Dermis blood vessel endothelial cell (primary cell): ENCODE measurements around the gene CARNS1. TPM values are rescaled to one million over a fixed set of nuclear protein-coding genes. Genes with fewer than 3 reads are reported as not detected.
A peak's percentile ranks its signal among the peaks of the same experiment; 100 is the strongest.

Source experiments
- DNase-seq: peaks from one replicate; pipeline ENCODE4 v3.0.0; 2010
- total RNA-seq: library from RNA; depleted of rRNA; stranded (reverse); fragments of >200 nt; gene quantifications from 2 replicates; pipeline ENCODE4 v1.2.3, GENCODE V29; 2014

CARNS1 gene
- total RNA-seq, 1 donor from 2014 or later: 0.17 TPM

GRCh38 chr11:67375320-67376055 lies 40.0 kb upstream of the CARNS1 start:
- no peak for DNase-seq

GRCh38 chr11:67376063-67376820 lies 39.2 kb upstream of the CARNS1 start:
- DNase-seq: no peak

DNA sequence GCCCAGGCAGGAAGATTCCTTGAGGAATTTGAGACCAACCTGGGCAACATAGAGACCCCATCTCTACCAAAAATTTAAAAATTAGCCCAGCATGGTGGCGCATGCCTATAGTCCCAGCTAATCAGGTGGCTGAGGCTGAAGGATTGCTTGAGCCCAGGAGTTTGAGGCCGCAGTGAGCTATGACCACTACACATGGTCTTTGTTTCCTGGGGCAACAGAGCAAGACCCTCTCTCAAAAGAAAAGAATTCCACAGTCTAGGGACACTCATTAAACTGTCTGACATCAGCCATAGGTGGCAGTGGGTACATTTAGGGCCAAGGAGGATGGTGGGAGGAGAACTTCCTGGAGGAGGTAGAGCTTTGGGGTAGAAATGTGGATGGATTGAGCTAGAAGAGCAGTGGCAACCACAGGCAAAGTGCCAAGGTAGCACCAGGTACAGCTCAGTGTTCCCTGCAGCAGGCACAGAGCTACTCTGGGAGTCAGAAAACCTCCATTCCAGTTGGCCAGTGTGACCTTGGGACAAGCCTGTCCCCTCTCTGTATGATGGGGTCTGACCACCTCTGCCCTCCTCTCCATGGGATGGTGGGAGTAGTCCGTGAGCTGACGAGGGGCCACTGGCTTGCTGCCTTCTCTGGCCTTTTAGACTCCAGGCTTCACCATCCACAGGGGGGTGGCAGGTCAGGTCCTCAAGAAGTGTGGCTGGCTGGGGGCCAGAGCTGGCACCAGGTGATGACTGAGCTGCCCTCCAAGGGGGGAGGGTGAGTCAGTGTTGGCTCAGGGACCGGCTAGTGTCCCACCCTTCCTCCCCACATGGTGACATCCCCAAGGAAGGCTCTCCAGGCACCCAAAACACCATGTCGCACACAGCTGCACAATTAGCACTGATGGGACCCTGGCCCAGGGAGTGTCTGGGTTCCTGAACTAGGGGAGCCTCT lies 38.3 kb upstream of the CARNS1 start:
- DNase-seq: no peak

GRCh38 chr11:67378544-67378943 lies 36.9 kb upstream of the CARNS1 start:
- no peak for DNase-seq

GRCh38 chr11:67379061-67380058 lies 36.1 kb upstream of the CARNS1 start:
- DNase-seq: no peak

GRCh38 chr11:67381244-67381972 lies 34.1 kb upstream of the CARNS1 start:
- no peak for DNase-seq

GRCh38 chr11:67382276-67383136 lies 33.0 kb upstream of the CARNS1 start:
- peak; percentile 88 for DNase-seq

- DNase-seq: peak; percentile 61
Measured at GRCh38 chr11:67384851-67385366, 30.6 kb upstream of the CARNS1 start.

DNA sequence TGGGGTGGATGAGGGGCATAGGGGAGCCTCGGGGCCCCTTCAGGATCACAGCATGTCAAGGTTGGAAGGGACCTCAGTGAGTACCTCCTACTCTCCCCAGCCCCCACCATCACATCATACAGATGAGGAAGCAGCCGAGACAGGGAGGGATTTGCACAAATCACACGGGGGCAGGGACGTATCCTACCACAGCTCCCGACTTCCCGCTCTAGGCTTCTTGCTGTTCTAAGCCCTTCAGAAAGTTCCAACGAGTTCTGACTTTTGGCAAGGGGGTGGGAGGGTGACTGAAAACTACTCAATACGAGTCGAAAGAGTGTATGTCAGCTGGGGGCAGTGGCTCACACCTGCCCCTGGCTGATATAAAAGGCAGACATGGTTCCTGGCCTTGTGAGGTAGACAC lies 28.4 kb upstream of the CARNS1 start:
- DNase-seq: no peak

DNA sequence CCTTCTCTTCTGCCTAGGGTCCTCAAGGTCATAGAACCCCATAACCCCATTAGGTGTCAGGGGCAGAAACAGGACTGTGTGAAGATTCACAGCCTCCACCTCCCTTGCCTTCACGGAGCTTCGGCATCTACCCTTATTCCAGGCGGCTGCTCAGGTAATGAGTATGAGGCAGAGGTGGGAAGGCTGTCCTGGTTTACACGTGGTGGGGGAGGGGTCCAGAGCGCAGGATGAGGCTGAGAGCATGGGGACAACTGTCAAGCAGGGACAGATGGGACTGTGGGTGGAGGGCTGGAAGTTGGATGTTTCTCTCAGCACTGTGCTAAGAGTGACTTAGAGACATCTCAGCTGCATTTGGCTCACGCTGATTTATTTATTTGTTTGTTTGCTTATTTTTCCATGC lies 28.0 kb upstream of the CARNS1 start:
- DNase-seq: no peak

- DNase-seq: peak; percentile 69
Measured at GRCh38 chr11:67389477-67389876, 26.0 kb upstream of the CARNS1 start.

DNA sequence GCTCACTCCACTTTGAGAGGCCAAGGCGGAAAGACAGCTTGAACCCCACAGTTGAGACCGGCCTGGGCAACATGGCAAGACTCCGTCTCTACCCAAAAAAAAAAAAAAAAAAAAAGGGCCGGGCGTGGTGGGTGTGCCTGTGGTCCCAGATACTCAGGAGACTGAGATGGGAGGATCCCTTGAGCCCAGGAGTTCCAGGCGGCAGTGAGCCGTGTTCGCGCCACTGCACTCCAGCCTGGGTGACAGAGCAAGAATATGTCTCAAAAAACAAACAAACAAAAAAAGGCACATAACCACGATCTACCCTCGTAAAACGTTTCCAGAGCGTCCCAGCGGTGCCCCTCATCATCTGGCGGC lies 24.6 kb upstream of the CARNS1 start:
- no peak for DNase-seq

GRCh38 chr11:67391304-67392182 lies 23.9 kb upstream of the CARNS1 start, which contains the start of gene RAD9A:
RAD9A (plus strand) TSS chr11:67391986; CDS start chr11:67392045, 59 bp downstream.
- DNase-seq: peak; percentile 97

GRCh38 chr11:67392183-67392715 lies 23.2 kb upstream of the CARNS1 start:
- peak; percentile 35 for DNase-seq

DNA sequence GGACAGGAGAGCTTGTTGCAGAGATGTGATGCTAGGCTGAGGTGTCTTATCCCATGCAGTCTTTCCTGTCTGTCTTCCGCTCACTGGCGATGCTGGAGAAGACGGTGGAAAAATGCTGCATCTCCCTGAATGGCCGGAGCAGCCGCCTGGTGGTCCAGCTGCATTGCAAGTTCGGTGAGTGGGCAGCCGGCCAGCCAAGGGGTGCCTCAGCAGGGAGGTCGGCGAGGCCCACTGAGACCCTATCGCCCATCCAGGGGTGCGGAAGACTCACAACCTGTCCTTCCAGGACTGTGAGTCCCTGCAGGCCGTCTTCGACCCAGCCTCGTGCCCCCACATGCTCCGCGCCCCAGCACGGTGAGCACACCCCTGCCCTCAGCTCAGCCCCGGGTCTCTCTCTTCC lies 22.0 kb upstream of the CARNS1 start:
- no peak for DNase-seq

- DNase-seq: no peak
Measured at GRCh38 chr11:67393990-67394389, 21.5 kb upstream of the CARNS1 start.

DNA sequence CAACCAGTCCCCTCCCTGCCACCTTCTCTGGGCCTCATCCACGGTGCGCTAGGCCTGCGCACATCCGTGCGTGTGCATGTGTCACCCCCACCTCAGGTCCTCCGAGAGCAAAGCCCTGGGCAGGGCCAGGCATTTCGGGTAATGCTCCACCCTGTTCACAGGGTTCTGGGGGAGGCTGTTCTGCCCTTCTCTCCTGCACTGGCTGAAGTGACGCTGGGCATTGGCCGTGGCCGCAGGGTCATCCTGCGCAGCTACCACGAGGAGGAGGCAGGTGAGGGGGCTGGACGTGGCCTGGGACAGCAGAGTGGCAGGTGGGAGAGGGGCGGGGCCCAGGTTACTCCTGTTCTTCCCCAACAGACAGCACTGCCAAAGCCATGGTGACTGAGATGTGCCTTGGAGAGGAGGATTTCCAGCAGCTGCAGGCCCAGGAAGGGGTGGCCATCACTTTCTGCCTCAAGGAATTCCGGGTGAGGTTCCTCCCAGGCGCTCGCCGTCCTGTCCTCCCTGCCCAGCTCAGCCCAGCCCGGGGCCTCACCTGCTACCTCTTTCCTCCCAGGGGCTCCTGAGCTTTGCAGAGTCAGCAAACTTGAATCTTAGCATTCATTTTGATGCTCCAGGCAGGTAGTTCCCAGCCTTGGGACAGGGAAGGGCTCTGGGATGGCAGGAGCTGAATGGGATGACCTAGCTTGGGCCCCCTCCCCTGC lies 19.8 kb upstream of the CARNS1 start:
- no peak for DNase-seq

DNA sequence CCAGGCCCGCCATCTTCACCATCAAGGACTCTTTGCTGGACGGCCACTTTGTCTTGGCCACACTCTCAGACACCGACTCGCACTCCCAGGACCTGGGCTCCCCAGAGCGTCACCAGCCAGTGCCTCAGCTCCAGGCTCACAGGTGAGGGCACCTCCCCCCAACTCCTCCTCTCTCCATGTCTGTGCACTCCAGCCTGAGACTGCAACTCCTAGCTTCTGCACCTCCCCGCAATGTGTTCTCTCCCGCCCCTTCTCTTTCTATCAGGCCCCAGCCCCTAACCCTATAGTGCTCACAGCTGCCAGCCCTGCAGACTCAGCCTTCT lies 19.3 kb upstream of the CARNS1 start:
- no peak for DNase-seq
